Panc1 (cell line): ENCODE measurements around the gene TFF1. TPM values are rescaled to one million over a fixed set of nuclear protein-coding genes. Genes with fewer than 3 reads are reported as not detected.
A peak's percentile ranks its signal among the peaks of the same experiment; 100 is the strongest.

Experiments
- ATAC-seq: fragments of 200-7000 bp; cut with Tn5 transposase; 2 replicates; pipeline ENCODE4 v1.9.1; 2020; ENCODE audit warnings: mild to moderate bottlenecking, moderate library complexity
- BruUV-seq: library from RNA; stranded (reverse); fragments of 400-500 nt; replicated peaks from 2 replicates; lab custom pipeline; 2021; lab: Mats Ljungman, UMichigan
- CTCF ChIA-PET: fragments of 300-600 bp; sonication (Branson Sonifier 250); formaldehyde crosslinking; loops from one replicate; lab custom pipeline; 2022; ENCODE audit warnings: antibody characterized with exemption; lab: Charles Lee
- POLR2A ChIA-PET: fragments of 300-600 bp; sonication (Branson Sonifier 250); formaldehyde crosslinking; loops from one replicate; lab custom pipeline; 2022; ENCODE audit warnings: antibody characterized with exemption; lab: Charles Lee
- DNase-seq: peaks from one replicate; pipeline ENCODE4 v3.0.0-alpha.2; 2010; ENCODE audit warnings: low read depth, low spot score
- H3K27ac ChIP-seq: 2 replicates; pipeline ENCODE4 v1.5.1; 2011; ENCODE audit warnings: mild to moderate bottlenecking, low read length, inconsistent platforms
- H3K27me3 ChIP-seq: fragments of 200-500 bp; sonication (Bioruptor generic); 2 replicates; pipeline ENCODE4 v1.6.0; 2014; ENCODE audit warnings: low read length, inconsistent platforms; ENCODE audit not compliant: control insufficient read depth, insufficient read depth
- H3K36me3 ChIP-seq: fragments of 200-500 bp; sonication (Bioruptor generic); 2 replicates; pipeline ENCODE4 v1.5.1; 2014; ENCODE audit warnings: inconsistent platforms, mild to moderate bottlenecking, low read length, moderate library complexity; ENCODE audit not compliant: control insufficient read depth, insufficient read depth
- H3K4me1 ChIP-seq: 2 replicates; pipeline ENCODE4 v1.5.1; 2011; ENCODE audit warnings: inconsistent platforms, mild to moderate bottlenecking, low read length, moderate library complexity; ENCODE audit not compliant: control insufficient read depth, insufficient read depth
- H3K4me3 ChIP-seq, 2 experiments: 2 replicates each; pipeline ENCODE4 v1.5.1; 2011 to 2012; ENCODE audit warnings: low read depth in 2 of 2, low read length in 2 of 2, mild to moderate bottlenecking in 2 of 2, inconsistent platforms in 1 of 2, moderate library complexity in 1 of 2
- H3K9me3 ChIP-seq: fragments of 200-500 bp; sonication (Bioruptor generic); 2 replicates; pipeline ENCODE4 v1.5.1; 2014; ENCODE audit warnings: low read depth, mild to moderate bottlenecking, inconsistent platforms, low read length, moderate library complexity; ENCODE audit not compliant: control insufficient read depth, insufficient read depth
- POLR2AphosphoS5 ChIP-seq: IDR thresholded peaks from 2 replicates; pipeline ENCODE4 v1.6.1; 2012; ENCODE audit warnings: mild to moderate bottlenecking, low read depth, low read length, moderate library complexity
- REST ChIP-seq, 2 experiments: IDR thresholded peaks; 2 replicates each; pipeline ENCODE4 v1.6.1; 2011 to 2012; ENCODE audit warnings: low read depth in 2 of 2, control low read depth in 1 of 2, low read length in 1 of 2, mild to moderate bottlenecking in 1 of 2, moderate library complexity in 1 of 2; ENCODE audit not compliant: insufficient read depth in 1 of 2
- SIN3A ChIP-seq: IDR thresholded peaks from 2 replicates; pipeline ENCODE4 v1.6.1; 2012; ENCODE audit warnings: low read depth, mild to moderate bottlenecking, low read length, moderate library complexity, borderline replicate concordance; ENCODE audit not compliant: insufficient read depth
- TCF7L2 ChIP-seq: IDR thresholded peaks from 2 replicates; pipeline ENCODE4 v1.6.1; 2011; ENCODE audit warnings: mild to moderate bottlenecking, low read depth, low read length, inconsistent platforms
- in situ Hi-C: cut with HindIII; loops from 2 replicates; pipeline ENCODE4 v1.10.0; 2016; ENCODE audit warnings: low sequenced_read_pairs, low pct_unique_long_range_greater_than_20kb
- intact Hi-C: fragments of 100-400 bp; cut with micrococcal nuclease; formaldehyde crosslinking; loops from one replicate; pipeline ENCODE4 v1.10.0; 2022; ENCODE audit not compliant: unreplicated experiment
- total RNA-seq: library from RNA; stranded (reverse); gene quantifications from one replicate; pipeline ENCODE4 v1.2.1, GENCODE V29; 2021; ENCODE audit not compliant: unreplicated experiment
- TF ChIP-seq, protein P1 (sequence below): fragments of 450-650 bp; IDR thresholded peaks from 2 replicates; pipeline ENCODE4 v1.5.1; 2017; ENCODE audit warnings: mild to moderate bottlenecking

Gene TFF1
- total RNA-seq, 1 experiment from 2014 or later = 0.36 TPM

GRCh38 chr21:42340187-42341050 lies 25.9 kb downstream of the TFF1 start:
- ChIA-PET CTCF (no interaction called here), POLR2A (no interaction called here)
- no peaks in the 10 kb centered on the region for H3K27me3 ChIP-seq
- H3K4me1 ChIP-seq = no peaks in the 10 kb centered on the region
- TF ChIP-seq REST (IDR thresholded peaks at IDR 0.05; ENCODE audit: insufficient read depth in 1 of 2, low read depth in 2 of 2, low read length in 1 of 2) (no peak), SIN3A (no peak), TCF7L2 (no peak)
- TF ChIP-seq, protein P1, sequence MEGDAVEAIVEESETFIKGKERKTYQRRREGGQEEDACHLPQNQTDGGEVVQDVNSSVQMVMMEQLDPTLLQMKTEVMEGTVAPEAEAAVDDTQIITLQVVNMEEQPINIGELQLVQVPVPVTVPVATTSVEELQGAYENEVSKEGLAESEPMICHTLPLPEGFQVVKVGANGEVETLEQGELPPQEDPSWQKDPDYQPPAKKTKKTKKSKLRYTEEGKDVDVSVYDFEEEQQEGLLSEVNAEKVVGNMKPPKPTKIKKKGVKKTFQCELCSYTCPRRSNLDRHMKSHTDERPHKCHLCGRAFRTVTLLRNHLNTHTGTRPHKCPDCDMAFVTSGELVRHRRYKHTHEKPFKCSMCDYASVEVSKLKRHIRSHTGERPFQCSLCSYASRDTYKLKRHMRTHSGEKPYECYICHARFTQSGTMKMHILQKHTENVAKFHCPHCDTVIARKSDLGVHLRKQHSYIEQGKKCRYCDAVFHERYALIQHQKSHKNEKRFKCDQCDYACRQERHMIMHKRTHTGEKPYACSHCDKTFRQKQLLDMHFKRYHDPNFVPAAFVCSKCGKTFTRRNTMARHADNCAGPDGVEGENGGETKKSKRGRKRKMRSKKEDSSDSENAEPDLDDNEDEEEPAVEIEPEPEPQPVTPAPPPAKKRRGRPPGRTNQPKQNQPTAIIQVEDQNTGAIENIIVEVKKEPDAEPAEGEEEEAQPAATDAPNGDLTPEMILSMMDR = no peak
- H3K4me3 ChIP-seq = no peak overlapping the region
- H3K9me3 ChIP-seq = no peaks in the 10 kb centered on the region
- no peak overlapping the region for H3K27ac ChIP-seq
- DNase-seq (no peak), ATAC-seq (peak; percentile 17; the same call in 1 of the 2 replicates)
- intact Hi-C loops = no loop called here
- no TSS peak for BruUV-seq
- H3K36me3 ChIP-seq = no peaks in the 10 kb centered on the region
- in situ Hi-C loops = no loop called here

DNA sequence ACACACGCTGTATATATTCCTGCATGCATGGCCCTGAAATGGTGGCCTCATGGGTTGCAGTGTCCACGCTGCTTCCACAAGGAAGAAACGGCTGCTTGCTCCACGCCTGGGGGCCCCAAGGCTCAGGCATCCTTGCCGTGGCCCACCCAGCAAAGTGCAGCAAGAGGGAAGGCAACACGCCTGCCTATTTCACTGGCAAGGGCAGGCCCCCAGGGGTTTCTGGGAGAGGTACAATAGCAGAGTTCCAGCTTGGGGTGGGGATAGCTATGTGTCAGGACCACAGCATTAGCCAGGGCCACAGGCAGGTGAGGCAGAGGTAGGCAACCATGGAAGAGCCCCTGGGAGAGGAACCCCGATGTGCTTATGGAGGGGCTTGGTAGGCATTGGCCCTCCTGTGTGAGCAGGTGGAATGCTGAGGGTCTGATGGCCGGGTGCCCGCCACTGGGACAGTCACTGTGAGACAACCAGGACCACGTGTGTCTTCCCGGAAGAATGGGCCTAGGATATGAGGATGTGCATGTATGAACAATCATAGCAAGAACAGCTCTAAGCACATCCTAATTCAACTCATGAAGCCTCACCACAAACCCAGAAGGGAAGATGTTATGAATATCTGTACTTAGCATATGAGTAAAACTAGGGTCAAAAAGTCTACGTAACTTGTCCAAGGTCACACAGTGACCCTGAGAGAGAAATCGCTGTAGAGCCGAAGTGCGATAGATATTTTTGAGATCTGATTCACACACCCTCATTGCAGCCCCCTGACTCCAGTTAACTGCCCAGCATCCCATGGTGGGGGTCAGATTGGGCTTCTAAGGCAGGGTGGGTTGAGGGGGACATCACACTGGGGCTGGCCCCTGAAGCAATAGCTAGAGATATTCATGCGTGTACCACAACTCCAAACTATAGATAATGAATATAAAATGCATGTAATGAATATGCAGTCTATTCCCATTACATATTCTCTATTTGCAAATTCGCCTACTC lies 27.3 kb downstream of the TFF1 start:
- no peaks in the 10 kb centered on the region for H3K27me3 ChIP-seq
- CTCF ChIA-PET = no interaction called here
- in situ Hi-C loops = no loop called here
- no peak for DNase-seq
- H3K4me1 ChIP-seq = no peaks in the 10 kb centered on the region
- no TSS peak for BruUV-seq
- no peak for ATAC-seq
- no peak overlapping the region for H3K27ac ChIP-seq
- TF ChIP-seq, protein P1 = no peak
- no peak for TF ChIP-seq REST (IDR thresholded peaks at IDR 0.05; ENCODE audit: insufficient read depth in 1 of 2, low read depth in 2 of 2, low read length in 1 of 2)
- TF ChIP-seq SIN3A = no peak
- TF ChIP-seq POLR2AphosphoS5 = no peak
- TF ChIP-seq TCF7L2 = no peak
- intact Hi-C loops = no loop called here
- H3K9me3 ChIP-seq = no peaks in the 10 kb centered on the region
- POLR2A ChIA-PET = no interaction called here
- H3K4me3 ChIP-seq = no peak overlapping the region
- H3K36me3 ChIP-seq = no peaks in the 10 kb centered on the region
